Liver (tissue), 9 donors: ENCODE data around the gene GIMAP2. TPM values are rescaled to one million over a fixed set of nuclear protein-coding genes. Genes with fewer than 3 reads are reported as not detected.

Source experiments
- DNase-seq: peaks from one replicate; pipeline ENCODE4 v3.0.0-alpha.2; 2017; ENCODE audit warnings: low spot score
- H3K27ac ChIP-seq, 2 donors: one replicate each; pipeline ENCODE4 v1.7.0; 2013; ENCODE audit warnings: inconsistent platforms in 2 of 2, low read length in 2 of 2, control low read depth in 1 of 2, low read depth in 1 of 2, mild to moderate bottlenecking in 1 of 2
- H3K27me3 ChIP-seq, 4 donors: one replicate each; pipeline versions ENCODE4 v1.6.1 to v1.7.0; 2013; ENCODE audit warnings: low read length in 3 of 4, inconsistent platforms in 1 of 4, mild to moderate bottlenecking in 1 of 4, moderate library complexity in 1 of 4; ENCODE audit not compliant: control insufficient read depth in 4 of 4, insufficient read depth in 4 of 4
- H3K36me3 ChIP-seq, 4 donors: one replicate each; pipeline versions ENCODE4 v1.6.1 to v1.7.0; 2013; ENCODE audit warnings: low read length in 3 of 4, mild to moderate bottlenecking in 3 of 4, low read depth in 1 of 4, moderate library complexity in 1 of 4; ENCODE audit not compliant: control insufficient read depth in 4 of 4, insufficient read depth in 3 of 4
- H3K4me1 ChIP-seq, 4 donors: one replicate each; pipeline versions ENCODE4 v1.6.1 to v1.7.0; 2013; ENCODE audit warnings: low read length in 3 of 4, mild to moderate bottlenecking in 3 of 4, moderate library complexity in 1 of 4; ENCODE audit not compliant: control insufficient read depth in 4 of 4, insufficient read depth in 4 of 4
- H3K4me3 ChIP-seq, 3 donors: one replicate each; pipeline versions ENCODE4 v1.6.1 to v1.7.0; 2013; ENCODE audit warnings: low read length in 3 of 3, control low read depth in 1 of 3, low read depth in 1 of 3, mild to moderate bottlenecking in 1 of 3
- H3K9ac ChIP-seq, 2 donors: one replicate each; pipeline ENCODE4 v1.7.0; 2013; ENCODE audit warnings: low read length in 2 of 2, mild to moderate bottlenecking in 2 of 2, moderate library complexity in 2 of 2, control low read depth in 1 of 2, low read depth in 1 of 2
- H3K9me3 ChIP-seq, 4 donors: one replicate each; pipeline versions ENCODE4 v1.6.1 to v1.7.0; 2013; ENCODE audit warnings: low read length in 3 of 4; ENCODE audit not compliant: control insufficient read depth in 4 of 4
- EGR1 ChIP-seq, 2 donors: IDR thresholded peaks; 2 replicates each; pipeline ENCODE4 v1.6.1; 2016 to 2018; ENCODE audit warnings: antibody characterized with exemption in 2 of 2, low read depth in 2 of 2
- FOXA1 ChIP-seq: IDR thresholded peaks from 2 replicates; pipeline ENCODE4 v1.6.1; 2016; ENCODE audit warnings: antibody characterized with exemption
- FOXA2 ChIP-seq: IDR thresholded peaks from 2 replicates; pipeline ENCODE4 v1.6.1; 2016; ENCODE audit warnings: antibody characterized with exemption
- GABPA ChIP-seq, 2 donors: IDR thresholded peaks in 1 of 2; conservative IDR thresholded peaks in 1 of 2; 2 replicates each; pipeline ENCODE4 v1.6.1; 2016; ENCODE audit warnings: antibody characterized with exemption in 2 of 2, mild to moderate bottlenecking in 1 of 2, moderate library complexity in 1 of 2
- HNF4A ChIP-seq, 2 donors: conservative IDR thresholded peaks; 2 replicates each; pipeline ENCODE4 v1.6.1; 2016; ENCODE audit warnings: antibody characterized with exemption in 2 of 2, mild to moderate bottlenecking in 2 of 2
- HNF4G ChIP-seq: IDR thresholded peaks from 2 replicates; pipeline ENCODE4 v1.6.1; 2016; ENCODE audit warnings: antibody characterized with exemption
- JUND ChIP-seq, 2 donors: IDR thresholded peaks; 2 replicates each; pipeline ENCODE4 v1.6.1; 2016; ENCODE audit warnings: antibody characterized with exemption in 2 of 2
- MAX ChIP-seq: IDR thresholded peaks from 2 replicates; pipeline ENCODE4 v1.6.1; 2016; ENCODE audit warnings: antibody characterized with exemption
- NR2F2 ChIP-seq: IDR thresholded peaks from 2 replicates; pipeline ENCODE4 v1.6.1; 2016; ENCODE audit warnings: antibody characterized with exemption
- RAD21 ChIP-seq, 2 donors: IDR thresholded peaks; 2 replicates each; pipeline ENCODE4 v1.6.1; 2016; ENCODE audit warnings: antibody characterized with exemption in 2 of 2, mild to moderate bottlenecking in 2 of 2
- RXRA ChIP-seq, 2 donors: IDR thresholded peaks; 2 replicates each; pipeline ENCODE4 v1.6.1; 2017 to 2018; ENCODE audit warnings: antibody characterized with exemption in 2 of 2, mild to moderate bottlenecking in 1 of 2
- SP1 ChIP-seq: IDR thresholded peaks from 2 replicates; pipeline ENCODE4 v1.6.1; 2018; ENCODE audit warnings: antibody characterized with exemption, mild to moderate bottlenecking
- TAF1 ChIP-seq: conservative IDR thresholded peaks from 2 replicates; pipeline ENCODE4 v1.6.1; 2016; ENCODE audit warnings: antibody characterized with exemption, mild to moderate bottlenecking
- YY1 ChIP-seq: IDR thresholded peaks from 2 replicates; pipeline ENCODE4 v1.6.1; 2016; ENCODE audit warnings: antibody characterized with exemption, mild to moderate bottlenecking
- WGBS: extraction: QIAGEN DNeasy Blood & Tissue Kit; methylation state at CpG from one replicate; pipeline ENCODE4 v1.1.7; 2013; 5-methylcytosine and 5-hydroxymethylcytosine counted together
- polyA plus RNA-seq, 2 donors: library from polyadenylated mRNA; stranded (reverse) in 1 of 2; unstranded in 1 of 2; fragments of 200-250 nt in 1 of 2; fragments of >200 nt in 1 of 2; fragmentation: Nextera tagmentation in 1 of 2; extraction: Ambion mirVana in 1 of 2; gene quantifications; one replicate each; pipeline versions ENCODE4 v1.2.1 to v1.2.3, GENCODE V29; 2013 to 2015
- total RNA-seq, 2 donors: library from RNA; depleted of rRNA; stranded (reverse); fragments of >200 nt; gene quantifications; one replicate each; pipeline ENCODE4 v1.2.3, GENCODE V29; 2014
- TF ChIP-seq, protein P1 (sequence below): IDR thresholded peaks from 2 replicates; pipeline ENCODE4 v1.6.1; 2016; ENCODE audit warnings: antibody characterized with exemption, mild to moderate bottlenecking
- TF ChIP-seq, protein P2 (sequence below): fragments of 150-350 bp; IDR thresholded peaks from 2 replicates; pipeline ENCODE4 v1.5.1; 2017; ENCODE audit warnings: improper control_type of control experiment, low read depth, low read length; ENCODE audit not compliant: missing input control
- TF ChIP-seq, protein P3 (sequence below): IDR thresholded peaks from 2 replicates; pipeline ENCODE4 v1.6.1; 2016; ENCODE audit warnings: antibody characterized with exemption
- donor health status: healthy.
- donor health status: healthy.
- donor health status: healthy.
- donor health status: healthy.
- donor health status: healthy.

Gene GIMAP2
- total and polyA plus RNA-seq, 4 donors: 4.9 to 9.2 (median 6.0) TPM

GRCh38 chr7:150722431-150722931, 37.0 kb downstream of the GIMAP2 start (continued):
- TF ChIP-seq, protein P1, sequence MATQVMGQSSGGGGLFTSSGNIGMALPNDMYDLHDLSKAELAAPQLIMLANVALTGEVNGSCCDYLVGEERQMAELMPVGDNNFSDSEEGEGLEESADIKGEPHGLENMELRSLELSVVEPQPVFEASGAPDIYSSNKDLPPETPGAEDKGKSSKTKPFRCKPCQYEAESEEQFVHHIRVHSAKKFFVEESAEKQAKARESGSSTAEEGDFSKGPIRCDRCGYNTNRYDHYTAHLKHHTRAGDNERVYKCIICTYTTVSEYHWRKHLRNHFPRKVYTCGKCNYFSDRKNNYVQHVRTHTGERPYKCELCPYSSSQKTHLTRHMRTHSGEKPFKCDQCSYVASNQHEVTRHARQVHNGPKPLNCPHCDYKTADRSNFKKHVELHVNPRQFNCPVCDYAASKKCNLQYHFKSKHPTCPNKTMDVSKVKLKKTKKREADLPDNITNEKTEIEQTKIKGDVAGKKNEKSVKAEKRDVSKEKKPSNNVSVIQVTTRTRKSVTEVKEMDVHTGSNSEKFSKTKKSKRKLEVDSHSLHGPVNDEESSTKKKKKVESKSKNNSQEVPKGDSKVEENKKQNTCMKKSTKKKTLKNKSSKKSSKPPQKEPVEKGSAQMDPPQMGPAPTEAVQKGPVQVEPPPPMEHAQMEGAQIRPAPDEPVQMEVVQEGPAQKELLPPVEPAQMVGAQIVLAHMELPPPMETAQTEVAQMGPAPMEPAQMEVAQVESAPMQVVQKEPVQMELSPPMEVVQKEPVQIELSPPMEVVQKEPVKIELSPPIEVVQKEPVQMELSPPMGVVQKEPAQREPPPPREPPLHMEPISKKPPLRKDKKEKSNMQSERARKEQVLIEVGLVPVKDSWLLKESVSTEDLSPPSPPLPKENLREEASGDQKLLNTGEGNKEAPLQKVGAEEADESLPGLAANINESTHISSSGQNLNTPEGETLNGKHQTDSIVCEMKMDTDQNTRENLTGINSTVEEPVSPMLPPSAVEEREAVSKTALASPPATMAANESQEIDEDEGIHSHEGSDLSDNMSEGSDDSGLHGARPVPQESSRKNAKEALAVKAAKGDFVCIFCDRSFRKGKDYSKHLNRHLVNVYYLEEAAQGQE: no peak

GRCh38 chr7:150723467-150723866, 38.0 kb downstream of the GIMAP2 start:
- Histone ChIP-seq H3K9me3 (no peaks in the 10 kb centered on the region), H3K4me1 (peaks cover 3 to 32% (median 26%) of the 10 kb centered on the region in 4 donors), H3K36me3 (no peaks in the 10 kb centered on the region), H3K27me3 (no peaks in the 10 kb centered on the region), H3K27ac (no peak overlapping the region), H3K4me3 (no peak overlapping the region), H3K9ac (no peak overlapping the region)
- TF ChIP-seq EGR1 (IDR thresholded peaks at IDR 0.05; ENCODE audit: low read depth in 2 of 2) (no peak), FOXA1 (no peak), HNF4A (conservative IDR thresholded peaks at IDR 0.05) (peak; percentile 45 to 48), YY1 (peak; percentile 15), SP1 (no peak), RAD21 (IDR thresholded peaks at IDR 0.05) (peak; percentile 58 to 67), NR2F2 (peak; percentile 26)
- TF ChIP-seq, protein P2, sequence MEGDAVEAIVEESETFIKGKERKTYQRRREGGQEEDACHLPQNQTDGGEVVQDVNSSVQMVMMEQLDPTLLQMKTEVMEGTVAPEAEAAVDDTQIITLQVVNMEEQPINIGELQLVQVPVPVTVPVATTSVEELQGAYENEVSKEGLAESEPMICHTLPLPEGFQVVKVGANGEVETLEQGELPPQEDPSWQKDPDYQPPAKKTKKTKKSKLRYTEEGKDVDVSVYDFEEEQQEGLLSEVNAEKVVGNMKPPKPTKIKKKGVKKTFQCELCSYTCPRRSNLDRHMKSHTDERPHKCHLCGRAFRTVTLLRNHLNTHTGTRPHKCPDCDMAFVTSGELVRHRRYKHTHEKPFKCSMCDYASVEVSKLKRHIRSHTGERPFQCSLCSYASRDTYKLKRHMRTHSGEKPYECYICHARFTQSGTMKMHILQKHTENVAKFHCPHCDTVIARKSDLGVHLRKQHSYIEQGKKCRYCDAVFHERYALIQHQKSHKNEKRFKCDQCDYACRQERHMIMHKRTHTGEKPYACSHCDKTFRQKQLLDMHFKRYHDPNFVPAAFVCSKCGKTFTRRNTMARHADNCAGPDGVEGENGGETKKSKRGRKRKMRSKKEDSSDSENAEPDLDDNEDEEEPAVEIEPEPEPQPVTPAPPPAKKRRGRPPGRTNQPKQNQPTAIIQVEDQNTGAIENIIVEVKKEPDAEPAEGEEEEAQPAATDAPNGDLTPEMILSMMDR: no peak
- 23% methylated on average over 1 of the region's 1 CpG for WGBS
- DNase-seq: no peak

- 35% methylated on average over 3 of the region's 3 CpGs for WGBS
- peaks cover 3 to 32% (median 26%) of the 10 kb centered on the region in 4 donors for H3K4me1 ChIP-seq
- H3K4me3 ChIP-seq: no peak overlapping the region
- no peak overlapping the region for H3K9ac ChIP-seq
- no peaks in the 10 kb centered on the region for H3K27me3 ChIP-seq
- H3K36me3 ChIP-seq: no peaks in the 10 kb centered on the region
- peak overlapping the region; percentile 37 to 49 for H3K27ac ChIP-seq
- DNase-seq: no peak
- H3K9me3 ChIP-seq: no peaks in the 10 kb centered on the region
- TF ChIP-seq, protein P3, sequence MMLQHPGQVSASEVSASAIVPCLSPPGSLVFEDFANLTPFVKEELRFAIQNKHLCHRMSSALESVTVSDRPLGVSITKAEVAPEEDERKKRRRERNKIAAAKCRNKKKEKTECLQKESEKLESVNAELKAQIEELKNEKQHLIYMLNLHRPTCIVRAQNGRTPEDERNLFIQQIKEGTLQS: peak; percentile 97
- TF ChIP-seq RXRA (IDR thresholded peaks at IDR 0.05): peak; percentile 84 to 88
- TF ChIP-seq FOXA2: no peak
- TF ChIP-seq, protein P2: no peak
- TF ChIP-seq GABPA (IDR thresholded peaks at IDR 0.05 in 1 of 2, conservative IDR thresholded peaks at IDR 0.05 in 1 of 2): no peak
- TF ChIP-seq EGR1 (IDR thresholded peaks at IDR 0.05; ENCODE audit: low read depth in 2 of 2): peak; percentile 90 to 97
- peak; percentile 99 for TF ChIP-seq HNF4A (conservative IDR thresholded peaks at IDR 0.05)
- peak; percentile 62 to 67 for TF ChIP-seq RAD21 (IDR thresholded peaks at IDR 0.05)
- TF ChIP-seq YY1: peak; percentile 92
- peak; percentile 84 for TF ChIP-seq SP1
- peak; percentile 48 for TF ChIP-seq MAX
- peak; percentile 57 for TF ChIP-seq NR2F2
- TF ChIP-seq, protein P1: peak; percentile 60
- TF ChIP-seq JUND (IDR thresholded peaks at IDR 0.05): peak; percentile 70 to 86
- peak; percentile 71 for TF ChIP-seq FOXA1
- TF ChIP-seq HNF4G: peak; percentile 99
- TF ChIP-seq TAF1: no peak
These were observed 41.9 kb downstream of the GIMAP2 start for GRCh38 chr7:150727381-150727780.
